Fibroblast of lung (primary cell): ENCODE measurements around the gene RBM12. TPM values are rescaled to one million over a fixed set of nuclear protein-coding genes. Genes with fewer than 3 reads are reported as not detected.
"Not testable (repeated sequence)": the region's sequence is repeated elsewhere in the genome, so short reads cannot be mapped to it uniquely, and the experiment has no call there.

Experiments
- DNase-seq, 2 donors: peaks; one replicate each; pipeline versions ENCODE4 v3.0.0 to v3.0.0-alpha.2; 2010; ENCODE audit warnings: low read depth in 2 of 2
- H2AFZ ChIP-seq: 2 replicates; pipeline ENCODE4 v1.5.1; 2012; ENCODE audit warnings: low read length, control low read depth, inconsistent platforms
- H3K27ac ChIP-seq: 2 replicates; pipeline ENCODE4 v1.5.1; 2011; ENCODE audit warnings: low read length, control low read depth; ENCODE audit not compliant: insufficient read depth
- H3K27me3 ChIP-seq: 2 replicates; pipeline ENCODE4 v1.5.1; 2011; ENCODE audit warnings: mild to moderate bottlenecking, low read length; ENCODE audit not compliant: control insufficient read depth, insufficient read depth
- H3K36me3 ChIP-seq: 2 replicates; pipeline ENCODE4 v1.5.1; 2011; ENCODE audit warnings: low read length; ENCODE audit not compliant: control insufficient read depth, insufficient read depth
- H3K4me1 ChIP-seq: 2 replicates; pipeline ENCODE4 v1.5.1; 2011; ENCODE audit warnings: low read length; ENCODE audit not compliant: control insufficient read depth, insufficient read depth; ENCODE audit errors: extremely low read depth
- H3K4me2 ChIP-seq: 2 replicates; pipeline ENCODE4 v1.5.1; 2011; ENCODE audit warnings: low read length, control low read depth; ENCODE audit not compliant: insufficient read depth; ENCODE audit errors: extremely low read depth
- H3K4me3 ChIP-seq, 4 experiments: fragments of 200-600 bp in 1 of 4; sonication (generic) in 1 of 4; replicated peaks in 1 of 4; 2 replicates each; pipeline ENCODE4 v1.5.1; 2011 to 2016; ENCODE audit warnings: low read length in 4 of 4, low read depth in 3 of 4, mild to moderate bottlenecking in 3 of 4, control low read depth in 2 of 4, inconsistent platforms in 1 of 4, mixed read lengths in 1 of 4; ENCODE audit not compliant: insufficient read depth in 1 of 4; ENCODE audit errors: control extremely low read depth in 1 of 4
- H3K79me2 ChIP-seq: 2 replicates; pipeline ENCODE4 v1.5.1; 2012; ENCODE audit warnings: mild to moderate bottlenecking, low read length, inconsistent platforms; ENCODE audit not compliant: control insufficient read depth, insufficient read depth
- H3K9ac ChIP-seq: 2 replicates; pipeline ENCODE4 v1.5.1; 2011; ENCODE audit warnings: mild to moderate bottlenecking, low read length, control low read depth; ENCODE audit not compliant: insufficient read depth
- H3K9me3 ChIP-seq: 2 replicates; pipeline ENCODE4 v1.5.1; 2012; ENCODE audit warnings: low read depth, low read length; ENCODE audit not compliant: control insufficient read depth, insufficient read depth
- H4K20me1 ChIP-seq: 2 replicates; pipeline ENCODE4 v1.5.1; 2011; ENCODE audit warnings: low read length; ENCODE audit not compliant: control insufficient read depth, insufficient read depth; ENCODE audit errors: extremely low read depth
- EZH2 ChIP-seq: IDR thresholded peaks from 2 replicates; pipeline ENCODE4 v1.5.1; 2012; ENCODE audit warnings: low read length, control low read depth, mild to moderate bottlenecking; ENCODE audit errors: missing control alignments
- polyA minus RNA-seq: library from RNA; depleted of rRNA, polyadenylated mRNA; stranded (reverse); fragments of >200 nt; gene quantifications from 2 replicates; pipeline ENCODE4 v1.2.3, GENCODE V29; 2011; ENCODE audit warnings: low replicate concordance
- polyA plus RNA-seq, 2 donors: library from polyadenylated mRNA; depleted of rRNA in 1 of 2; stranded (reverse) in 1 of 2; unstranded in 1 of 2; fragments of >200 nt; gene quantifications; 2 replicates each; pipeline ENCODE4 v1.2.1, GENCODE V29; 2011 to 2012; ENCODE audit warnings: missing spikeins in 1 of 2
- total RNA-seq: library from RNA; depleted of rRNA; stranded (reverse); fragments of >200 nt; gene quantifications from 2 replicates; pipeline ENCODE4 v1.2.1, GENCODE V29; 2014
- TF ChIP-seq, protein P1 (sequence below), 2 donors: IDR thresholded peaks in 1 of 2; conservative IDR thresholded peaks in 1 of 2; 1 replicate in 1 of 2; 2 replicates in 1 of 2; pipeline ENCODE4 v1.5.1; 2011 to 2012; ENCODE audit warnings: low read length in 2 of 2, control low read depth in 1 of 2, inconsistent platforms in 1 of 2, low read depth in 1 of 2, mild to moderate bottlenecking in 1 of 2

The RBM12 gene
- 29.9 and 31.8 TPM in 2 replicates for total RNA-seq
- polyA plus RNA-seq, result 109 and 126 TPM in 2 replicates
- polyA plus RNA-seq (2012), result 49.7 and 52.6 TPM in 2 replicates
- polyA minus RNA-seq, result 51.6 and 109 TPM in 2 replicates

GRCh38 chr20:35664466-35665206 is at the start of gene RBM12, which contains the start of gene CPNE1:
RBM12 (minus strand) TSS chr20:35664900; CDS start chr20:35655322, 9,578 bp downstream.
CPNE1 (minus strand) TSS chr20:35664900; CDS start chr20:35632923, 31,977 bp downstream.
- TF ChIP-seq, protein P1, sequence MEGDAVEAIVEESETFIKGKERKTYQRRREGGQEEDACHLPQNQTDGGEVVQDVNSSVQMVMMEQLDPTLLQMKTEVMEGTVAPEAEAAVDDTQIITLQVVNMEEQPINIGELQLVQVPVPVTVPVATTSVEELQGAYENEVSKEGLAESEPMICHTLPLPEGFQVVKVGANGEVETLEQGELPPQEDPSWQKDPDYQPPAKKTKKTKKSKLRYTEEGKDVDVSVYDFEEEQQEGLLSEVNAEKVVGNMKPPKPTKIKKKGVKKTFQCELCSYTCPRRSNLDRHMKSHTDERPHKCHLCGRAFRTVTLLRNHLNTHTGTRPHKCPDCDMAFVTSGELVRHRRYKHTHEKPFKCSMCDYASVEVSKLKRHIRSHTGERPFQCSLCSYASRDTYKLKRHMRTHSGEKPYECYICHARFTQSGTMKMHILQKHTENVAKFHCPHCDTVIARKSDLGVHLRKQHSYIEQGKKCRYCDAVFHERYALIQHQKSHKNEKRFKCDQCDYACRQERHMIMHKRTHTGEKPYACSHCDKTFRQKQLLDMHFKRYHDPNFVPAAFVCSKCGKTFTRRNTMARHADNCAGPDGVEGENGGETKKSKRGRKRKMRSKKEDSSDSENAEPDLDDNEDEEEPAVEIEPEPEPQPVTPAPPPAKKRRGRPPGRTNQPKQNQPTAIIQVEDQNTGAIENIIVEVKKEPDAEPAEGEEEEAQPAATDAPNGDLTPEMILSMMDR (conservative IDR thresholded peaks at IDR 0.05 in 1 of 2, IDR thresholded peaks at IDR 0.05 in 1 of 2; ENCODE audit: low read depth in 1 of 2, low read length in 2 of 2), result no peak
- no peak for TF ChIP-seq EZH2
- peak; percentile 88 to 93 for DNase-seq

GRCh38 chr20:35714127-35714526 is 49.4 kb upstream of the RBM12 start:
- Histone ChIP-seq H3K79me2 (peaks cover 80% of the 10 kb centered on the region), H3K9me3 (no peaks in the 10 kb centered on the region), H3K4me1 (no peaks in the 10 kb centered on the region), H3K4me2 (no peak overlapping the region), H4K20me1 (peaks cover 5% of the 10 kb centered on the region), H3K27me3 (no peaks in the 10 kb centered on the region), H3K27ac (no peak overlapping the region), H2AFZ (no peak overlapping the region), H3K9ac (no peak overlapping the region), H3K4me3 (no peak overlapping the region), H3K36me3 (peaks cover 26% of the 10 kb centered on the region)
- TF ChIP-seq, protein P1 (conservative IDR thresholded peaks at IDR 0.05 in 1 of 2, IDR thresholded peaks at IDR 0.05 in 1 of 2; ENCODE audit: low read depth in 1 of 2, low read length in 2 of 2), result no peak
- no peak for TF ChIP-seq EZH2
- no peak for DNase-seq

More at GRCh38 chr20:35664466-35665206, at the start of gene RBM12, which contains the start of gene CPNE1:
- Histone ChIP-seq H3K36me3 (peaks cover 5% of the 10 kb centered on the region), H3K4me2 (peak within 1 kb of the TSS; percentile 93), H3K9ac (peak within 1 kb of the TSS; percentile 98), H3K9me3 (no peaks in the 10 kb centered on the region), H3K27ac (peak within 1 kb of the TSS; percentile 90), H2AFZ (peak within 1 kb of the TSS; percentile 99), H3K4me1 (peaks cover 9% of the 10 kb centered on the region), H3K79me2 (peaks cover 51% of the 10 kb centered on the region), H3K4me3 (peak within 1 kb of the TSS; percentile 65 to 93 (median 86)), H3K27me3 (no peaks in the 10 kb centered on the region), H4K20me1 (peaks cover 24% of the 10 kb centered on the region)

- DNase-seq, H3K9me3 ChIP-seq, H3K9ac ChIP-seq, H3K4me1 ChIP-seq, H3K27ac ChIP-seq, H4K20me1 ChIP-seq, H3K4me3 ChIP-seq, H3K4me2 ChIP-seq, H3K27me3 ChIP-seq, H2AFZ ChIP-seq: not testable (repeated sequence)
- Histone ChIP-seq H3K36me3 (peaks cover 29% of the 10 kb centered on the region), H3K79me2 (peaks cover 77% of the 10 kb centered on the region)
Observed at GRCh38 chr20:35713120-35713519, 48.4 kb upstream of the RBM12 start.
